NCI-H460 (cell line): ENCODE data around the gene CCR8. TPM values are rescaled to one million over a fixed set of nuclear protein-coding genes. Genes with fewer than 3 reads are reported as not detected.

Source experiments
- total RNA-seq: library from RNA; depleted of rRNA; stranded (reverse); fragments of >200 nt; shearing (Covaris generic); gene quantifications from 2 replicates; pipeline ENCODE4 v1.2.3, GENCODE V29; 2014; rRNA removed

Gene CCR8
- total RNA-seq, 1 experiment from 2014 or later, result not detected

Other genes with a start within 250 kb of the CCR8 start
- gene GORASP1, start 222.1 kb upstream of the CCR8 start, total RNA-seq, result 16.4 and 22.3 TPM in 2 replicates
- 0.95 and 1.2 TPM in 2 replicates for gene TTC21A, start 222.0 kb upstream of the CCR8 start, total RNA-seq
- gene CSRNP1, start 176.1 kb upstream of the CCR8 start, total RNA-seq, result 7.6 and 8.6 TPM in 2 replicates
- gene XIRP1, start 137.1 kb upstream of the CCR8 start, total RNA-seq, result not detected in 2 replicates
- not detected in 2 replicates for gene CX3CR1, start 49.7 kb upstream of the CCR8 start, total RNA-seq
- gene SLC25A38, start 53.7 kb downstream of the CCR8 start, total RNA-seq, result 20.9 and 21.1 TPM in 2 replicates
- 2,368 and 2,571 TPM in 2 replicates for gene RPSA, start 77.0 kb downstream of the CCR8 start, total RNA-seq
- gene MOBP, start 138.0 kb downstream of the CCR8 start, total RNA-seq, result not detected in 2 replicates